ENCODE results near the gene DDX42.

The DDX42 gene

GRCh38 chr17:63837962-63838600 is 64.1 kb downstream of the DDX42 start:
- TF ChIP-seq CTCF (IDR thresholded peaks at IDR 0.05) = no peak
- DNase-seq (ENCODE audit: low spot score) = no peak
- Histone ChIP-seq H3K4me3 (peak overlapping the region; percentile 89), H3K27ac (peak overlapping the region; percentile 91 to 93)

- peak overlapping the region; percentile 91 to 93 for H3K27ac ChIP-seq
- no peak for TF ChIP-seq CTCF (IDR thresholded peaks at IDR 0.05)
- peak overlapping the region; percentile 89 for H3K4me3 ChIP-seq
- DNase-seq (ENCODE audit: low spot score) = peak; percentile 98
Measured at GRCh38 chr17:63838631-63839171, 64.7 kb downstream of the DDX42 start.

- H3K27ac ChIP-seq = peak overlapping the region; percentile 93 to 95
- no peak for TF ChIP-seq CTCF (IDR thresholded peaks at IDR 0.05)
- DNase-seq (ENCODE audit: low spot score) = no peak
- peak overlapping the region; percentile 89 for H3K4me3 ChIP-seq
Measured at GRCh38 chr17:63840591-63841349, 66.8 kb downstream of the DDX42 start.

- H3K4me3 ChIP-seq = peak overlapping the region; percentile 89
- DNase-seq (ENCODE audit: low spot score) = peak; percentile 85
- H3K27ac ChIP-seq = peak overlapping the region; percentile 93 to 95
- TF ChIP-seq CTCF (IDR thresholded peaks at IDR 0.05) = no peak
Measured at GRCh38 chr17:63841350-63842172, 67.6 kb downstream of the DDX42 start.

GRCh38 chr17:63842173-63842539 is 68.2 kb downstream of the DDX42 start:
- no peak for TF ChIP-seq CTCF (IDR thresholded peaks at IDR 0.05)
- H3K4me3 ChIP-seq = peak overlapping the region; percentile 89
- peak; percentile 84 for DNase-seq (ENCODE audit: low spot score)
- peak overlapping the region; percentile 93 to 95 for H3K27ac ChIP-seq

GRCh38 chr17:63842540-63843386 is 68.8 kb downstream of the DDX42 start, which contains the start of gene SMARCD2:
Gene SMARCD2 (minus strand): TSS chr17:63842685. CDS start chr17:63842674, 11 bp downstream.
- Histone ChIP-seq H3K4me3 (peak within 1 kb of the TSS; percentile 89), H3K27ac (peak within 1 kb of the TSS; percentile 93 to 95)
- peak; percentile 100 for DNase-seq (ENCODE audit: low spot score)
- no peak for TF ChIP-seq CTCF (IDR thresholded peaks at IDR 0.05)

- DNase-seq (ENCODE audit: low spot score) = peak; percentile 82
- Histone ChIP-seq H3K27ac (peak overlapping the region; percentile 93 to 95), H3K4me3 (peak overlapping the region; percentile 89)
Measured at GRCh38 chr17:63843387-63843888, 69.5 kb downstream of the DDX42 start.

All from coronary artery (tissue), 2 donors.